H1 (cell line): ENCODE measurements around the gene TEX9. TPM values are rescaled to one million over a fixed set of nuclear protein-coding genes. Genes with fewer than 3 reads are reported as not detected.

Source experiments
- CTCF ChIA-PET: fragments of 300-600 bp; sonication (Branson Sonifier 250); formaldehyde crosslinking; loops from one replicate; lab custom pipeline; 2021; ENCODE audit not compliant: partially characterized antibody; lab: Charles Lee
- POLR2A ChIA-PET: fragments of 300-600 bp; sonication (Branson Sonifier 250); formaldehyde crosslinking; loops from one replicate; lab custom pipeline; 2021; ENCODE audit warnings: inconsistent platforms; ENCODE audit not compliant: partially characterized antibody; lab: Charles Lee
- DNase-seq, 2 experiments: peaks; one replicate each; pipeline versions ENCODE4 v3.0.0 to v3.0.0-alpha.2; 2010 to 2022; ENCODE audit warnings: low spot score in 2 of 2, low read depth in 1 of 2, mixed read lengths in 1 of 2
- FAIRE-seq: peaks from 2 replicates; lab custom pipeline; 2011; peaks lifted over from hg19 to GRCh38; lab: Jason Lieb, UNC
- H2AFZ ChIP-seq: 2 replicates; pipeline ENCODE4 v1.8.1; 2012; ENCODE audit warnings: low read length, inconsistent platforms
- H2AK5ac ChIP-seq: 2 replicates; pipeline ENCODE4 v1.6.1; 2013; ENCODE audit warnings: low read depth, low read length
- H2BK120ac ChIP-seq: replicated peaks from 2 replicates; pipeline ENCODE3; 2013; ENCODE audit warnings: low read depth, low read length, inconsistent platforms
- H2BK12ac ChIP-seq: 2 replicates; pipeline ENCODE4 v1.6.1; 2013; ENCODE audit warnings: low read depth, low read length
- H2BK15ac ChIP-seq: 2 replicates; pipeline ENCODE4 v1.6.1; 2013; ENCODE audit warnings: low read length
- H2BK20ac ChIP-seq: 2 replicates; pipeline ENCODE4 v1.6.1; 2013; ENCODE audit warnings: low read length
- H2BK5ac ChIP-seq: 2 replicates; pipeline ENCODE4 v1.6.1; 2013; ENCODE audit warnings: low read depth, low read length
- H3K14ac ChIP-seq: 2 replicates; pipeline ENCODE4 v1.6.1; 2013; ENCODE audit warnings: inconsistent platforms; ENCODE audit not compliant: insufficient read length
- H3K18ac ChIP-seq: 2 replicates; pipeline ENCODE4 v1.6.1; 2013; ENCODE audit warnings: low read length; ENCODE audit errors: extremely low read depth
- H3K23ac ChIP-seq: 2 replicates; pipeline ENCODE4 v1.6.1; 2013; ENCODE audit warnings: inconsistent platforms; ENCODE audit not compliant: insufficient read length
- H3K23me2 ChIP-seq: 2 replicates; pipeline ENCODE4 v1.6.1; 2013; ENCODE audit warnings: low read depth, low read length
- H3K27ac ChIP-seq: 2 replicates; pipeline ENCODE4 v1.6.1; 2011; ENCODE audit warnings: low read depth, low read length, inconsistent platforms
- H3K27me3 ChIP-seq, 4 experiments: replicated peaks in 1 of 4; 1 replicate in 1 of 4; 2 replicates in 3 of 4; pipeline versions ENCODE4 v1.6.1 to v1.8.1; 2011 to 2013; ENCODE audit warnings: low read length in 3 of 4, mild to moderate bottlenecking in 3 of 4, inconsistent platforms in 2 of 4, mixed read lengths in 2 of 4, moderate library complexity in 1 of 4; ENCODE audit not compliant: control insufficient read depth in 3 of 4, insufficient read depth in 3 of 4; ENCODE audit errors: extremely low read depth in 1 of 4
- H3K36me3 ChIP-seq, 4 experiments: 2 replicates each; pipeline versions ENCODE4 v1.6.1 to v1.8.1; 2011 to 2013; ENCODE audit warnings: mild to moderate bottlenecking in 4 of 4, low read length in 3 of 4, moderate library complexity in 2 of 4, control low read depth in 1 of 4, inconsistent platforms in 1 of 4; ENCODE audit not compliant: insufficient read depth in 4 of 4, control insufficient read depth in 2 of 4
- H3K4ac ChIP-seq: replicated peaks from 2 replicates; pipeline ENCODE3; 2013; ENCODE audit warnings: low read length, low read depth, mixed read lengths, inconsistent platforms; ENCODE audit not compliant: insufficient read length
- H3K4me1 ChIP-seq, 4 experiments: replicated peaks in 1 of 4; 1 replicate in 1 of 4; 2 replicates in 3 of 4; pipeline versions ENCODE4 v1.6.1 to v1.8.1; 2011 to 2013; ENCODE audit warnings: low read length in 3 of 4, inconsistent platforms in 2 of 4, mixed read lengths in 1 of 4; ENCODE audit not compliant: insufficient read depth in 4 of 4, control insufficient read depth in 3 of 4
- H3K4me2 ChIP-seq, 2 experiments: 2 replicates each; pipeline versions ENCODE4 v1.6.1 to v1.8.1; 2011 to 2013; ENCODE audit warnings: low read depth in 2 of 2, low read length in 2 of 2, control low read depth in 1 of 2, inconsistent platforms in 1 of 2, mild to moderate bottlenecking in 1 of 2; ENCODE audit not compliant: insufficient read depth in 1 of 2
- H3K4me3 ChIP-seq, 4 experiments: fragments of 200-600, 300-600 bp in 1 of 4; sonication (generic), shearing (Covaris generic), sonication (Bioruptor Twin) in 1 of 4; 2 replicates each; pipeline versions ENCODE4 v1.5.1 to v1.8.1; 2011 to 2016; ENCODE audit warnings: low read length in 4 of 4, low read depth in 3 of 4, control low read depth in 2 of 4, inconsistent platforms in 2 of 4, mild to moderate bottlenecking in 2 of 4, mixed read lengths in 1 of 4, moderate library complexity in 1 of 4; ENCODE audit not compliant: insufficient read depth in 2 of 4; ENCODE audit errors: extremely low read depth in 1 of 4
- H3K56ac ChIP-seq: replicated peaks from 2 replicates; pipeline ENCODE3; 2013; ENCODE audit warnings: low read depth, mild to moderate bottlenecking, mixed read lengths, low read length, inconsistent platforms; ENCODE audit not compliant: insufficient read length
- H3K79me1 ChIP-seq: 2 replicates; pipeline ENCODE4 v1.6.1; 2013; ENCODE audit warnings: low read depth, low read length, control low read depth
- H3K79me2 ChIP-seq, 2 experiments: 2 replicates each; pipeline versions ENCODE4 v1.6.1 to v1.8.1; 2012 to 2013; ENCODE audit warnings: low read length in 2 of 2, mild to moderate bottlenecking in 2 of 2, inconsistent platforms in 1 of 2; ENCODE audit not compliant: insufficient read depth in 2 of 2, control insufficient read depth in 1 of 2
- H3K9ac ChIP-seq, 4 experiments: replicated peaks in 1 of 4; 1 replicate in 1 of 4; 2 replicates in 3 of 4; pipeline versions ENCODE4 v1.6.1 to v1.8.1; 2011 to 2013; ENCODE audit warnings: low read depth in 3 of 4, low read length in 3 of 4, control low read depth in 2 of 4, mild to moderate bottlenecking in 2 of 4, moderate library complexity in 2 of 4, inconsistent platforms in 1 of 4; ENCODE audit errors: extremely low read depth in 1 of 4
- H3K9me3 ChIP-seq, 2 experiments: 2 replicates each; pipeline versions ENCODE4 v1.6.1 to v1.8.1; 2012 to 2013; ENCODE audit warnings: mild to moderate bottlenecking in 2 of 2, moderate library complexity in 2 of 2, control low read depth in 1 of 2, inconsistent platforms in 1 of 2, low read depth in 1 of 2, low read length in 1 of 2, mixed read lengths in 1 of 2; ENCODE audit not compliant: insufficient read depth in 2 of 2
- H4K20me1 ChIP-seq, 2 experiments: replicated peaks in 1 of 2; 2 replicates each; pipeline versions ENCODE3 to v1.8.1; 2011 to 2013; ENCODE audit warnings: inconsistent platforms in 2 of 2, low read length in 2 of 2, mild to moderate bottlenecking in 1 of 2; ENCODE audit not compliant: insufficient read depth in 2 of 2, control insufficient read depth in 1 of 2
- H4K5ac ChIP-seq: 2 replicates; pipeline ENCODE4 v1.6.1; 2013; ENCODE audit warnings: low read length, low read depth, mixed read lengths, inconsistent platforms; ENCODE audit not compliant: insufficient read length
- H4K8ac ChIP-seq: 2 replicates; pipeline ENCODE4 v1.8.0; 2013; ENCODE audit warnings: mild to moderate bottlenecking, moderate library complexity, low read length, inconsistent platforms; ENCODE audit not compliant: insufficient read depth; ENCODE audit errors: extremely low read depth
- H4K91ac ChIP-seq: replicated peaks from 2 replicates; pipeline ENCODE3; 2013; ENCODE audit warnings: low read length, mixed read lengths, inconsistent platforms; ENCODE audit not compliant: insufficient read length
- CHD2 ChIP-seq: IDR thresholded peaks from 2 replicates; pipeline ENCODE4 v1.6.1; 2012; ENCODE audit warnings: low read length, improper control_type of control experiment
- CTCF ChIP-seq, 3 experiments: IDR thresholded peaks; 1 replicate in 2 of 3; 2 replicates in 1 of 3; pipeline versions ENCODE4 v1.5.1 to v1.6.1; 2011; ENCODE audit warnings: low read length in 3 of 3, mild to moderate bottlenecking in 3 of 3, inconsistent platforms in 2 of 3, low read depth in 1 of 3, moderate library complexity in 1 of 3; ENCODE audit not compliant: insufficient read depth in 1 of 3; ENCODE audit errors: control extremely low read depth in 1 of 3
- EP300 ChIP-seq, 2 experiments: IDR thresholded peaks; 1 replicate in 1 of 2; 2 replicates in 1 of 2; pipeline ENCODE4 v1.6.1; 2011 to 2012; ENCODE audit warnings: low read depth in 2 of 2, low read length in 2 of 2, mild to moderate bottlenecking in 2 of 2, borderline replicate concordance in 1 of 2, inconsistent platforms in 1 of 2, moderate library complexity in 1 of 2
- GABPA ChIP-seq: IDR thresholded peaks from 2 replicates; pipeline ENCODE4 v1.6.1; 2011; ENCODE audit warnings: mild to moderate bottlenecking, low read length, moderate library complexity, borderline replicate concordance; ENCODE audit not compliant: insufficient read depth
- KDM4A ChIP-seq: IDR thresholded peaks from one replicate; pipeline ENCODE4 v1.7.1; 2012; ENCODE audit warnings: low read depth, mild to moderate bottlenecking, moderate library complexity, low read length, inconsistent platforms; ENCODE audit not compliant: severe bottlenecking
- SP1 ChIP-seq: IDR thresholded peaks from 2 replicates; pipeline ENCODE4 v1.6.1; 2011; ENCODE audit warnings: low read depth, low read length
- SRF ChIP-seq: IDR thresholded peaks from 2 replicates; pipeline ENCODE4 v1.6.1; 2011; ENCODE audit warnings: mild to moderate bottlenecking, low read depth, low read length, moderate library complexity
- TAF7 ChIP-seq: optimal IDR thresholded peaks from 2 replicates; pipeline ENCODE3; 2011; ENCODE audit warnings: low read depth, mild to moderate bottlenecking, inconsistent platforms, low read length, moderate library complexity, borderline replicate concordance
- USF2 ChIP-seq: IDR thresholded peaks from 2 replicates; pipeline ENCODE4 v1.6.1; 2011; ENCODE audit warnings: low read length, improper control_type of control experiment
- ZNF274 ChIP-seq: IDR thresholded peaks from 2 replicates; pipeline ENCODE4 v1.7.0; 2012; ENCODE audit warnings: low read length, borderline replicate concordance; ENCODE audit errors: extremely low read depth
- WGBS, 2 experiments: shearing (Covaris generic) in 1 of 2; methylation state at CpG; one replicate each; pipeline versions ENCODE4 v1.1.6 to v1.1.7; 2013 to 2015; ENCODE audit warnings: low lambda C conversion rate in 2 of 2, mixed read lengths in 2 of 2, inconsistent platforms in 1 of 2, low coverage in 1 of 2, missing lambda C conversion rate in 1 of 2; ENCODE audit not compliant: insufficient replicate concordance in 2 of 2, insufficient coverage in 1 of 2, insufficient read length in 1 of 2; ENCODE audit errors: extremely low coverage in 1 of 2, missing lambda C conversion rate in 1 of 2; 5-methylcytosine and 5-hydroxymethylcytosine counted together
- polyA plus RNA-seq, 7 experiments: library from polyadenylated mRNA; depleted of rRNA in 3 of 7; stranded (reverse) in 5 of 7; unstranded in 2 of 7; fragments of >200 nt in 5 of 7; fragments of 200-250 nt in 2 of 7; gene quantifications; 1 replicate in 5 of 7; 2 replicates in 1 of 7; 4 replicates in 1 of 7; pipeline versions ENCODE4 v1.2.1 to v1.2.3, GENCODE V29; 2011 to 2013; ENCODE audit warnings: missing spikeins in 2 of 7, mixed read lengths in 2 of 7
- total RNA-seq: library from RNA; stranded (reverse); fragmentation: NEBNext Ultra II Directional; extraction: Animal tissue kit (Norgen Biotek cat#: 25700); gene quantifications from 2 replicates; pipeline ENCODE4 v1.2.1, GENCODE V29; 2021

TEX9 gene
- total and polyA plus RNA-seq, 2 of the 8 experiments (the other 6 are each of a cell fraction or from before 2014, with no cell fraction given) = 3.4 to 12.3 TPM

- H3K18ac ChIP-seq = no peak overlapping the region
- no peak overlapping the region for H3K4ac ChIP-seq
- H3K9me3 ChIP-seq = peaks cover 0 to 3% of the 10 kb centered on the region in 2 experiments; a peak in 1 of 4 replicates
- H3K9ac ChIP-seq = no peak overlapping the region; a peak in 1 of 7 replicates
- 7% methylated on average over 2 of the region's 2 CpGs; no CpG with 5 or more reads in 1 of the 2 experiments for WGBS, 2 experiments
- no peaks in the 10 kb centered on the region for H4K20me1 ChIP-seq
- no peaks in the 10 kb centered on the region for H3K27me3 ChIP-seq
- H2BK120ac ChIP-seq = no peak overlapping the region
- DNase-seq (no peak), FAIRE-seq (no peak)
- no peaks in the 10 kb centered on the region; a peak in 1 of 7 replicates for H3K4me1 ChIP-seq
- H3K79me1 ChIP-seq = no peaks in the 10 kb centered on the region
- H3K23me2 ChIP-seq = peaks cover 5% of the 10 kb centered on the region
- H4K5ac ChIP-seq = no peak overlapping the region
- ChIA-PET POLR2A (interaction anchor here (0.6 kb wide), 1 partner anchor 94 kb away, joined by 5 read pairs; no protein-coding TSS in a partner anchor), CTCF (no interaction called here)
- no peak overlapping the region for H2BK15ac ChIP-seq
- H3K4me2 ChIP-seq = peak overlapping the region; percentile 63 to 65
- peaks cover 0 to 11% of the 10 kb centered on the region in 2 experiments; a peak in 1 of 4 replicates for H3K79me2 ChIP-seq
- no peak overlapping the region for H2BK20ac ChIP-seq
- no peak overlapping the region for H2AFZ ChIP-seq
- H3K27ac ChIP-seq = no peak overlapping the region
- H3K4me3 ChIP-seq = peak overlapping the region; percentile 57 to 91 (median 86); a peak in 7 of 8 replicates
- no peak overlapping the region for H2BK5ac ChIP-seq
- no peak overlapping the region for H4K8ac ChIP-seq
- H4K91ac ChIP-seq = no peak overlapping the region
- no peak overlapping the region for H2BK12ac ChIP-seq
- H3K23ac ChIP-seq = no peak overlapping the region
- H3K56ac ChIP-seq = no peak overlapping the region
- no peak overlapping the region for H3K14ac ChIP-seq
- H2AK5ac ChIP-seq = no peak overlapping the region
- H3K36me3 ChIP-seq = no peaks in the 10 kb centered on the region
- TF ChIP-seq EP300 (IDR thresholded peaks at IDR 0.05; ENCODE audit: borderline replicate concordance in 1 of 2, low read depth in 2 of 2, low read length in 2 of 2) (no peak), USF2 (no peak), ZNF274 (no peak), TAF7 (no peak), GABPA (no peak), CHD2 (no peak), KDM4A (no peak), CTCF (IDR thresholded peaks at IDR 0.05; ENCODE audit: control extremely low read depth in 1 of 3, insufficient read depth in 1 of 3, low read depth in 1 of 3, low read length in 3 of 3) (no peak), SRF (no peak), SP1 (no peak)
These were observed 985 bp downstream of the TEX9 start for GRCh38 chr15:56366211-56366610.
